AG04450 (cell line): ENCODE measurements around the gene ZFYVE19. TPM values are rescaled to one million over a fixed set of nuclear protein-coding genes. Genes with fewer than 3 reads are reported as not detected.

Experiments
- CTCF ChIA-PET: fragments of 300-600, 350-600 bp; formaldehyde crosslinking; extraction: SDS; loops from one replicate; lab custom pipeline; 2022; ENCODE audit warnings: antibody characterized with exemption, inconsistent platforms; lab: Charles Lee
- POLR2A ChIA-PET: fragments of 350-600 bp; formaldehyde crosslinking; extraction: SDS; loops from one replicate; lab custom pipeline; 2021; ENCODE audit warnings: antibody characterized with exemption, inconsistent platforms; lab: Yijun Ruan, JAX
- DNase-seq: peaks from one replicate; pipeline ENCODE4 v3.0.0-alpha.2; 2011; ENCODE audit warnings: low read depth, low spot score
- H3K27ac ChIP-seq: one replicate; pipeline ENCODE4 v1.5.1; 2012; ENCODE audit warnings: low read depth, low read length, control low read depth
- H3K27me3 ChIP-seq: one replicate; pipeline ENCODE4 v1.6.0; 2012; ENCODE audit warnings: low read length; ENCODE audit not compliant: control insufficient read depth, insufficient read depth
- H3K4me3 ChIP-seq: 2 replicates; pipeline ENCODE4 v1.5.1; 2011; ENCODE audit warnings: mild to moderate bottlenecking, low read depth, low read length, control low read depth
- H3K9me3 ChIP-seq: 2 replicates; pipeline ENCODE4 v1.5.1; 2012; ENCODE audit warnings: low read length; ENCODE audit not compliant: control insufficient read depth, insufficient read depth
- polyA plus RNA-seq: library from polyadenylated mRNA; depleted of rRNA; stranded (reverse); fragments of >200 nt; gene quantifications from 2 replicates; pipeline ENCODE4 v1.2.3, GENCODE V29; 2011
- TF ChIP-seq, protein P1 (sequence below): IDR thresholded peaks from 2 replicates; pipeline ENCODE4 v1.5.1; 2011; ENCODE audit warnings: low read depth, low read length, control low read depth, inconsistent platforms

The ZFYVE19 gene
- polyA plus RNA-seq, 1 experiment, result 15.6 TPM

DNA sequence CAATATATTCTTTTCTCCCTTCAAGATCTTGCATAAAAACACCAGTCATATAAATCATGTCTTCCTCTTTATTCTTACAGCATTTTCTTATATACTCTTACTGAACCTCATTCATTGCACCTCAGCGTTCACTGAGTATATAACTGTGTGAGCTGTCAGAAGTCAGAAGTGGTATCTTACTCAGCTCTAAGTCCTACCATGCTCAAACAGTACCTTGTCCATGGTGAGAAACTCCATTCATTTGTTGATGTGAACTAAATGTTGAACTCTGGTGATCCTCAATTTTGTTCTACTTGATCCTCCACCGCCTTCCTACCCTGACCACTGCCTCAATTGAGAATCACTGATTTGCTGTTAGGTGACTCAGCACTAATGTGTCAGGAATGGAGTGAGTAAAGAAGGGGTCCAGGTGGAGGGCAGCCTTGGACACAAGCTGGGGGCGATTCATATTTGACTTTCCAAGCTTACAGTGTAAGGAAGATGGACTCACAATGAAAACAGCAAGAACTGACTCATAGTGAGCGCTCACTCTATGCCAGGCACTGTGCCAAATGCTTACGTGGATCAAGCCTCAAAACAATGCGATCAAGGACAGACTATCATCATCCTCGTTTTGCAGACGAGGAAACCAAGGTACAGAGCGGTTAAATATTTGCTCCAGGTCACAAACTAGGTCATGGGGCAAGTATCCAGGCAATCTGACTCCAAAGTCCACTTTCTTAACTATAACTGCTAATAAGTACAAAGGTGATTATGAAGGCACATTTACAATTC is 13.5 kb upstream of the ZFYVE19 start:
- H3K9me3 ChIP-seq, result no peaks in the 10 kb centered on the region

DNA sequence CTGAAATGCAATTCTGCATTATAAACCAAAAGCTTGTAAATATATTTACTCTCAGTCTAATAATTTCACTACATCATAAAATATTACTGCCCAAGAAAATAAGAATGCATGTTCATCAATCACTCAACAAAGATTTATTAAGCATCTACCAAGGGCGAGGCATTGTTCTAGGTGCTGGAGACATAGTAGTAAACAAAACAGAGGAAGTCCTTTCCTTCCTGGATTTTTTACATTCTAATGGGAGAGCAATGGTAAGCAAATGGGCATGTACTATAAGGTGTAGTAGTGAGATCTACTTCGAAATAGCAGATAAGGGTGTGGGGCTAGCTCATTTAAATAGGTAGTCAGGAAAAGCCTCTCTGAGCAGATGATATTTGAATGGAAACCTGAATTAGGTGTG is 10.8 kb upstream of the ZFYVE19 start:
- no peak for DNase-seq
- Histone ChIP-seq H3K27me3 (no peaks in the 10 kb centered on the region), H3K9me3 (no peaks in the 10 kb centered on the region), H3K27ac (no peak overlapping the region), H3K4me3 (no peak overlapping the region)
- ChIA-PET CTCF (no interaction called here), POLR2A (no interaction called here)
- TF ChIP-seq, protein P1, sequence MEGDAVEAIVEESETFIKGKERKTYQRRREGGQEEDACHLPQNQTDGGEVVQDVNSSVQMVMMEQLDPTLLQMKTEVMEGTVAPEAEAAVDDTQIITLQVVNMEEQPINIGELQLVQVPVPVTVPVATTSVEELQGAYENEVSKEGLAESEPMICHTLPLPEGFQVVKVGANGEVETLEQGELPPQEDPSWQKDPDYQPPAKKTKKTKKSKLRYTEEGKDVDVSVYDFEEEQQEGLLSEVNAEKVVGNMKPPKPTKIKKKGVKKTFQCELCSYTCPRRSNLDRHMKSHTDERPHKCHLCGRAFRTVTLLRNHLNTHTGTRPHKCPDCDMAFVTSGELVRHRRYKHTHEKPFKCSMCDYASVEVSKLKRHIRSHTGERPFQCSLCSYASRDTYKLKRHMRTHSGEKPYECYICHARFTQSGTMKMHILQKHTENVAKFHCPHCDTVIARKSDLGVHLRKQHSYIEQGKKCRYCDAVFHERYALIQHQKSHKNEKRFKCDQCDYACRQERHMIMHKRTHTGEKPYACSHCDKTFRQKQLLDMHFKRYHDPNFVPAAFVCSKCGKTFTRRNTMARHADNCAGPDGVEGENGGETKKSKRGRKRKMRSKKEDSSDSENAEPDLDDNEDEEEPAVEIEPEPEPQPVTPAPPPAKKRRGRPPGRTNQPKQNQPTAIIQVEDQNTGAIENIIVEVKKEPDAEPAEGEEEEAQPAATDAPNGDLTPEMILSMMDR, result no peak

More for the DNA sequence above, 13.5 kb upstream of the ZFYVE19 start:
- TF ChIP-seq, protein P1, result no peak
- ChIA-PET POLR2A (interaction anchor here (0.6 kb wide), 1 partner anchor 581 kb away, joined by 6 read pairs; no protein-coding TSS in a partner anchor), CTCF (interaction anchor here (0.5 to 2.2 kb wide), 7 partner anchors 8 to 1358 kb away, joined by 3 to 5 read pairs (median 3); partner anchors contain the start of gene RHOV)
- Histone ChIP-seq H3K27ac (peak overlapping the region; percentile 82), H3K27me3 (no peaks in the 10 kb centered on the region), H3K4me3 (peak overlapping the region; percentile 7; the same call in 1 of the 2 replicates)
- peak; percentile 91 for DNase-seq

DNA sequence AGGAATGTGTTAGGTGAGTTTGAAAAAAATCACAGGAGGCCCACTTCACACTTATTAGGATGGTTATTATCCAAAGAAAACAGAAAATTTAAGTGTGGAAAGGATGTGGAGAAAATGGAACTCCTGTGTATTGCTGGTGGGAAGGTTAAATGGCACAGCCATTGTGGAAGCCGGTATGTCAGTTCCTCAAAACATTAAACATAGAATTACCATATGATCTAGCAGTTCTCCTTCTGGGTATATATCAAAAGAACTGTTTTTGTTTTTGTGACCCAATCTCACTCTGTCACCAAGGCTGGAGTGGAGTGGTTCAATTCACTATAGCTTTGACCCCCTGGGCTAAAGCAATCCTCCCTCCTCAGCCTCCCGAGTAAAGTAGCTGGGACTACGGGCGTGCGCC is 10.4 kb upstream of the ZFYVE19 start:
- DNase-seq, result no peak
- no peak overlapping the region for H3K4me3 ChIP-seq
- CTCF ChIA-PET, result no interaction called here
- no peaks in the 10 kb centered on the region for H3K27me3 ChIP-seq
- POLR2A ChIA-PET, result no interaction called here
- no peaks in the 10 kb centered on the region for H3K9me3 ChIP-seq
- no peak overlapping the region for H3K27ac ChIP-seq
- TF ChIP-seq, protein P1, result no peak

DNA sequence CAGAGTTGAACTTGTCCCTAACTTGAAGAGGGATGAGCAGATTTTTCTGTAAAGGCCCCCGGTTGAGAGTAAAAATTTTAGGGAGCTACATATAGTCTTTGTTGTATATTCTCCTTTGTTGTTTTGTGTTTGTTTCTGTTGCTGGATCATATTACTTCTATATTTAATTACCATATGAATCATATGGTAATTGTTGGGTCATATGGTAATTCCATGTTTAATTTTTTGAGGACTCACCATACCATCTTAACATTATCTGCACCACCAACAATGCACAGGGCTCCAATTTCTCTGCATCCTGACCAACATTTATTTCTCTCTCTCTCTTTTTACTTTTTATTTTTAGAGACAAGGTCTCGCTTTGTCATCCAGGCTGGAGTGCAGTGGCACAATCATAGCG is 7.4 kb upstream of the ZFYVE19 start:
- Histone ChIP-seq H3K27ac (no peak overlapping the region), H3K9me3 (no peaks in the 10 kb centered on the region), H3K4me3 (no peak overlapping the region), H3K27me3 (no peaks in the 10 kb centered on the region)
- TF ChIP-seq, protein P1, result no peak
- no peak for DNase-seq
- CTCF ChIA-PET, result interaction anchor here (3.0 kb wide), 1 partner anchor 60 kb away, joined by 8 read pairs; no protein-coding TSS in a partner anchor
- POLR2A ChIA-PET, result no interaction called here

DNA sequence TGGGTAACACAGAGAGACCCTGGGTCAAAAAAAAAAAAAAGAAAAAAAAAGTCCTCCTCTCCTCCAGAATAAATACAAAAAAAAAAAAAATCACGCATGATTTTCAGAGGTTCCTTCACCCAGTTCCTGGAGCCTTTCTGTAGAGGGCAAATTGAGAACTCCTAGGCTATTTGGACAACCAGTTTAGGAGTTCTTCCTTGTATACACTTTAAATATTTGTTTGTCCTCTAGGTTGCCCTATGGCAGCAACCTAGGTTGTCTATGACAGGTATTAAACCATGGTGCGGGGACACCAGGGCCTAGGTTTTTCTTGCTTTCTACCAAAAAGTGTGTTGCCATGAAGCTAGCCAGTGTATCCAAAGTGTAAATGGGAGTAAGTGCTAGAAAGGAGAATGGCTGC is 3.8 kb upstream of the ZFYVE19 start:
- CTCF ChIA-PET, result no interaction called here

More for the DNA sequence above, 3.8 kb upstream of the ZFYVE19 start:
- Histone ChIP-seq H3K9me3 (no peaks in the 10 kb centered on the region; the same call in 1 of the 2 replicates), H3K27ac (no peak overlapping the region), H3K4me3 (no peak overlapping the region), H3K27me3 (no peaks in the 10 kb centered on the region)
- TF ChIP-seq, protein P1, result no peak
- no peak for DNase-seq
- POLR2A ChIA-PET, result no interaction called here
